B cell (primary cell): Measurements from ENCODE around the gene AFAP1L1. TPM values are rescaled to one million over a fixed set of nuclear protein-coding genes. Genes with fewer than 3 reads are reported as not detected.

Experiments used
- ATAC-seq: fragments of 200-7000 bp; cut with Tn5 transposase; one replicate; pipeline ENCODE4 v1.10.0; 2021; ENCODE audit warnings: low read depth, mild to moderate bottlenecking, moderate number of reproducible peaks, moderate library complexity
- CTCF ChIA-PET: fragments of 350-600 bp; sonication (Branson Sonifier 250); formaldehyde crosslinking; loops from one replicate; lab custom pipeline; 2021; ENCODE audit warnings: antibody characterized with exemption, inconsistent platforms; lab: Charles Lee
- POLR2A ChIA-PET: fragments of 350-600 bp; sonication (Branson Sonifier 250); formaldehyde crosslinking; loops from one replicate; lab custom pipeline; 2021; ENCODE audit warnings: antibody characterized with exemption; lab: Charles Lee
- DNase-seq: peaks from one replicate; pipeline ENCODE4 v3.0.0; 2013
- H2AFZ ChIP-seq: 2 replicates; pipeline ENCODE4 v1.6.1; 2012; ENCODE audit warnings: mild to moderate bottlenecking, low read depth, low read length; ENCODE audit not compliant: insufficient read depth, poor library complexity, severe bottlenecking
- H3K27ac ChIP-seq, 2 donors: 1 replicate in 1 of 2; 2 replicates in 1 of 2; pipeline ENCODE4 v1.5.1; 2012 to 2013; ENCODE audit warnings: low read length in 2 of 2, mild to moderate bottlenecking in 2 of 2, moderate library complexity in 1 of 2
- H3K27me3 ChIP-seq, 4 experiments: fragments of 200-600 bp in 1 of 4; sonication (generic) in 1 of 4; replicated peaks in 1 of 4; 1 replicate in 2 of 4; 2 replicates in 2 of 4; pipeline versions ENCODE4 v1.6.1 to v1.7.0; 2013 to 2016; ENCODE audit warnings: low read length in 3 of 4, mild to moderate bottlenecking in 2 of 4, mixed read lengths in 1 of 4, moderate library complexity in 1 of 4; ENCODE audit not compliant: insufficient read depth in 4 of 4, control insufficient read depth in 3 of 4; ENCODE audit errors: control extremely low read depth in 1 of 4
- H3K36me3 ChIP-seq, 2 experiments: replicated peaks in 1 of 2; 1 replicate in 1 of 2; 2 replicates in 1 of 2; pipeline versions ENCODE4 v1.6.1 to v1.7.1; 2013; ENCODE audit warnings: low read length in 1 of 2; ENCODE audit not compliant: insufficient read depth in 2 of 2, control insufficient read depth in 1 of 2; ENCODE audit errors: control extremely low read depth in 1 of 2, extremely low read depth in 1 of 2
- H3K4me1 ChIP-seq, 2 donors: fragments of 200-600 bp in 1 of 2; sonication (generic) in 1 of 2; 1 replicate in 1 of 2; 2 replicates in 1 of 2; pipeline versions ENCODE4 v1.5.1 to v1.6.1; 2013 to 2017; ENCODE audit warnings: low read length in 2 of 2; ENCODE audit not compliant: control insufficient read depth in 2 of 2, insufficient read depth in 2 of 2
- H3K4me2 ChIP-seq: replicated peaks from 2 replicates; pipeline ENCODE3; 2012; ENCODE audit warnings: mild to moderate bottlenecking, low read depth, low read length; ENCODE audit not compliant: poor library complexity, severe bottlenecking
- H3K4me3 ChIP-seq, 5 experiments: fragments of 200-600 bp in 1 of 5; sonication (generic) in 1 of 5; 1 replicate in 3 of 5; 2 replicates in 2 of 5; pipeline versions ENCODE4 v1.5.1 to v1.7.0; 2011 to 2016; ENCODE audit warnings: low read length in 4 of 5, mild to moderate bottlenecking in 4 of 5, low read depth in 2 of 5, control low read depth in 1 of 5, moderate library complexity in 1 of 5; ENCODE audit not compliant: insufficient read depth in 1 of 5; ENCODE audit errors: control extremely low read depth in 1 of 5, extremely low read depth in 1 of 5
- H3K79me2 ChIP-seq: fragments of 200-600 bp; sonication (generic); one replicate; pipeline ENCODE4 v1.6.0; 2016; ENCODE audit warnings: low read length; ENCODE audit not compliant: control insufficient read depth, insufficient read depth
- H3K9ac ChIP-seq: fragments of 200-600 bp; sonication (generic); 2 replicates; pipeline ENCODE4 v1.6.1; 2017; ENCODE audit warnings: mild to moderate bottlenecking, low read length, moderate library complexity
- H3K9me3 ChIP-seq, 3 donors: one replicate each; pipeline versions ENCODE4 v1.6.1 to v1.7.1; 2013; ENCODE audit warnings: low read length in 2 of 3; ENCODE audit not compliant: control insufficient read depth in 2 of 3, insufficient read depth in 1 of 3; ENCODE audit errors: control extremely low read depth in 1 of 3
- H4K20me1 ChIP-seq: 2 replicates; pipeline ENCODE4 v1.6.0; 2012; ENCODE audit warnings: mild to moderate bottlenecking, low read length; ENCODE audit not compliant: insufficient read depth, control insufficient read depth, poor library complexity, severe bottlenecking
- H3K27ac Mint-ChIP-seq: one replicate; pipeline ENCODE4 v1.8.0; 2021; ENCODE audit warnings: mixed read lengths
- H3K27me3 Mint-ChIP-seq: one replicate; pipeline ENCODE4 v1.8.0; 2021; ENCODE audit warnings: mixed read lengths
- H3K4me1 Mint-ChIP-seq: one replicate; pipeline ENCODE4 v1.8.0; 2021; ENCODE audit warnings: mixed read lengths
- H3K4me3 Mint-ChIP-seq: one replicate; pipeline ENCODE4 v1.8.0; 2021; ENCODE audit warnings: mixed read lengths
- H3K9me3 Mint-ChIP-seq: one replicate; pipeline ENCODE4 v1.8.0; 2022; ENCODE audit warnings: mixed read lengths; ENCODE audit not compliant: insufficient read depth
- CTCF ChIP-seq: fragments of 200-600 bp; IDR thresholded peaks from one replicate; pipeline ENCODE4 v1.8.0; 2022; ENCODE audit warnings: antibody characterized with exemption, mild to moderate bottlenecking
- EZH2 ChIP-seq: IDR thresholded peaks from 2 replicates; pipeline ENCODE4 v1.6.1; 2012; ENCODE audit warnings: borderline replicate concordance, low read depth, mild to moderate bottlenecking, moderate library complexity, low read length; ENCODE audit not compliant: insufficient read depth, poor library complexity, severe bottlenecking
- WGBS: methylation state at CpG from one replicate; pipeline ENCODE4 v1.1.5; 2013; ENCODE audit warnings: missing lambda C conversion rate; ENCODE audit not compliant: insufficient coverage; 5-methylcytosine and 5-hydroxymethylcytosine counted together
- intact Hi-C: fragments of 100-400 bp; cut with micrococcal nuclease; formaldehyde crosslinking; loops from one replicate; pipeline ENCODE4 v1.10.0; 2022
- polyA plus RNA-seq: library from polyadenylated mRNA; depleted of rRNA; stranded (reverse); fragments of >200 nt; gene quantifications from 2 replicates; pipeline ENCODE4 v1.2.3, GENCODE V29; 2012
- total RNA-seq, 2 donors: library from RNA; stranded (reverse); fragments of 120-200 nt in 1 of 2; gene quantifications; 1 replicate in 1 of 2; 2 replicates in 1 of 2; pipeline versions ENCODE4 v1.2.3 to v1.2.4, GENCODE V29; 2013 to 2022

The AFAP1L1 gene
- total and polyA plus RNA-seq, 2 donors (not counting 1 experiment from before 2014, with no cell fraction given) = not detected

DNA sequence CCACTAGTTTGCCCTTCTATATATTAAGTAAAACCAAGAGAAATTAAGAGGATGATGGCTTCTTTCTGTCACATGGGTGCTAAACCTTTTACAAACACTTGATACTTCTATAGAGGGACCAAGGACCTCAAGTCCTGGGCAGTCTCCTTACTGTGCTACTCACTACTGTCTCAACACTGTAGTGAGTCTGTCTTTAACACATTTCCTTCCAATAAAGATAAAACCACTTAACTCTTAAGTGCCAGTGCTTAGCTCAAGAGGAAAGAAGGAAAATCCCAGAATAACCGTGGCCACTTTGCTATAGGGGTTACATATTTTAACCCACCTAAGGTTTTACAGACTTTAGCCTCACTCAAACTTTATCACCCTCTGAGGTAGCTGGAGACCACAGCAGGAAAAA, 69.3 kb downstream of the AFAP1L1 start:
- no peak for ATAC-seq
- H3K27me3 Mint-ChIP-seq = peaks cover 7% of the 10 kb centered on the region
- H3K36me3 ChIP-seq = no peaks in the 10 kb centered on the region
- peaks cover 16% of the 10 kb centered on the region for H3K4me1 Mint-ChIP-seq
- ChIA-PET POLR2A (no interaction called here), CTCF (interaction anchor here (0.8 to 1.3 kb wide), 3 partner anchors 24 to 31 kb away, joined by 3 to 4 read pairs (median 3); no protein-coding TSS in a partner anchor)
- H3K4me3 Mint-ChIP-seq = no peak overlapping the region
- H3K4me2 ChIP-seq = no peak overlapping the region
- TF ChIP-seq CTCF (no peak), EZH2 (no peak)
- peaks cover 6 to 13% of the 10 kb centered on the region in 2 donors for H3K4me1 ChIP-seq
- no peaks in the 10 kb centered on the region for H4K20me1 ChIP-seq
- peaks cover 0 to 3% (median 0%) of the 10 kb centered on the region in 4 experiments for H3K27me3 ChIP-seq
- no peak overlapping the region for H3K27ac ChIP-seq
- WGBS = no CpG with 5 or more reads among the region's 1 CpG
- no peaks in the 10 kb centered on the region for H3K79me2 ChIP-seq
- H3K9me3 ChIP-seq = peaks cover 0 to 11% (median 0%) of the 10 kb centered on the region in 3 donors
- no peak overlapping the region for H2AFZ ChIP-seq
- intact Hi-C loops = loop anchor here (10.0 kb wide), 1 partner anchor 506 kb away; no protein-coding TSS in a partner anchor
- no peak overlapping the region for H3K27ac Mint-ChIP-seq
- DNase-seq = no peak
- H3K4me3 ChIP-seq = no peak overlapping the region
- no peak overlapping the region for H3K9ac ChIP-seq
- H3K9me3 Mint-ChIP-seq = no peaks in the 10 kb centered on the region

- Histone ChIP-seq H3K9me3 (peaks cover 0 to 11% (median 0%) of the 10 kb centered on the region in 3 donors), H3K79me2 (no peaks in the 10 kb centered on the region)
- H3K27ac Mint-ChIP-seq = no peak overlapping the region
These were observed 70.2 kb downstream of the AFAP1L1 start for GRCh38 chr5:149341876-149342275.

More at GRCh38 chr5:149341876-149342275, 70.2 kb downstream of the AFAP1L1 start:
- intact Hi-C loops = loop anchor here (10.0 kb wide), 1 partner anchor 507 kb away; no protein-coding TSS in a partner anchor
- no peak for ATAC-seq
- TF ChIP-seq CTCF (no peak), EZH2 (no peak)
- Mint-ChIP-seq H3K9me3 (no peaks in the 10 kb centered on the region), H3K4me3 (no peak overlapping the region), H3K4me1 (peaks cover 22% of the 10 kb centered on the region), H3K27me3 (peaks cover 5% of the 10 kb centered on the region)
- ChIA-PET POLR2A (no interaction called here), CTCF (interaction anchor here (0.7 to 1.9 kb wide), 3 partner anchors 21 to 226 kb away, joined by 3 to 5 read pairs (median 3); no protein-coding TSS in a partner anchor)
- Histone ChIP-seq H3K4me1 (peaks cover 11 to 19% of the 10 kb centered on the region in 2 donors), H2AFZ (no peak overlapping the region), H3K36me3 (no peaks in the 10 kb centered on the region), H3K4me3 (no peak overlapping the region), H4K20me1 (peaks cover under 1% of the 10 kb centered on the region), H3K9ac (no peak overlapping the region), H3K27ac (no peak overlapping the region), H3K27me3 (peaks cover 0 to 3% (median 0%) of the 10 kb centered on the region in 4 experiments), H3K4me2 (no peak overlapping the region)
- DNase-seq = no peak
